Stimulated activated CD8-positive, alpha-beta memory T cell treated with anti-CD3 and anti-CD28 coated beads, Interleukin-12 subunit alpha, Interleukin-12 subunit beta, amount 100 ng/mL, for 4 hours (primary cell): ENCODE results near the gene SEC24D.

Source experiments
- DNase-seq: peaks from one replicate; pipeline ENCODE4 v3.0.0-alpha.2; 2020; ENCODE audit warnings: low read depth

Gene SEC24D

DNA sequence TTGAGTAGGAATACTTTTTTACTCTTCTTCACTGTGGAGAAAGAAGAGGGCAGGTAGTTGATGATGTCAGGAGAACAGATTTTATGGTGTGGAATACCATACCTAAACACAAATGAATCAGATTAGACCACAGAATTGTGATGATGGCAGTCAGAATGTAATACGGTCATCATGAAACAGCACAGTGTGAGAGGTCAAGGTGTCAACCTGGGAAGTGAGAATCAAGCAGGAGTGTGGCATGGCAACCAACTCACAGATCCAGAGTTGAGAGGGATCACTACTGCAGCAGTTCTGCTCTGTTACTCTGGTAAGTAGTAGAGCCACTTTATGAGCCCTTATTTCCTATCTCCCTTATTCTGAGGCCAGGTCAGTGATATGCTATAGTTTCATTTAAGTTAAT, 123.1 kb downstream of the SEC24D start:
- no peak for DNase-seq

DNA sequence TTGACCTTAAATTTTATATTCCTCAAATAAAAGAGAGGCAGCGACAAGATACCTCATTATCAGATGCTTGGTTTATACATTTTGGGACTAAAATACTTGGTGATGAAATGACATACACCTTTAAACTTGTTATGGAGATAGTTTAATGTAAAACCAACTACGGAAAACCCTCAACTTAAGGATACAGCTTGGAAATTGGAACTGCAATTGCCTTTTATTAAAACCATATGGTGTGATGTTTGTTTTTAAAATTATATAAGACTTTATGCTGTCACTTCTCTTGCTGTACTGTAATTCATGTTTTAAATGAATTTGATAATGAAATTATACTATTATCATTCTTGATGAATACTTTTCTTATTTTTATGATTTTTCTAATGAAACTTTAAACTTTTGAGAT, 124.9 kb downstream of the SEC24D start:
- no peak for DNase-seq

GRCh38 chr4:118703118-118703517, 132.8 kb downstream of the SEC24D start:
- DNase-seq = no peak

DNA sequence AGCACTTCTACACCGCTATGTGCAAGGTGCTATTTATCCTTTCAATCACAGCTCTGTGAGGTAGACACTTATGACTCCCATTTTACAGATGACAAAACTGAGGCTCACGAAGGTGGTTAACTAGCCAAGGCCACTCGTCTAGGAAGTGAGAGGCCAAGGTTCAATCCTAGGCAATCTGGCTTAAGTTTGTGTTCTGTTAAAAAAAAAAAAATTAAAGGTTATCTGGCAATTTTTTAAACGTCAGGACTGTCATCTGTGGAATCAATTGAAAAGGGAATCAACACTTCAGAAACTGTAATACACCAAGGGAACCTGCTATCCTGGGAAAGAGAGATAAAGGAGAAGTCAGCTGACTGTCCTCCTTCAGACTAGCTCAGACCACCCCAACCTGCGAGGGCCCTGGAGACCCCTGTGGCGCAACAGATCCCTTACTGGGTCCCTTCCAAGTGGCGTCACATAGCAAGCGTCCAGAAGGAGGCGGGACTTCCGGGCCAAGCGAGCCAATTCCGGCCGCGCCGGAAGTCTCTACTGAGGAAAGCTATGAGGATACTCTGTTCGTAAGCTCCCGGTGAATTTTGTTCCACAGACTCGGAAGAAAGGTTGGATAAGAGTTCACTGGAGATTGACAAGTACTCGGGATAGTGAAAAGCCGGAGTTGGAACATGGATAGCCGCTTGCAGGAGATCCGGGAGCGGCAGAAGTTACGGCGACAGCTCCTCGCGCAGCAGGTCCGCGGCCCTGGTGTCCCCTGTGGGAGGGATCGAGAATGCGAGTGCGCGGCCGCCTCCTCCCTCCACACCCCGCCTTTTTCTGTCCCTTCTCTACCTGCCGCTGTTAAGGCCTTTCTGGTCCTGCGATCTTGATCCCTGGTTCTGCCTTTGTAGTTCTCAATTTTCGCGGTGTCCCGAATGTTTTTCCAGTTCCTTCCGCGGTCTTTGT, 150.8 kb downstream of the SEC24D start, which contains the start of gene METTL14:
TSS of gene METTL14 (plus strand) at position 520 of the 939 bp plus-strand sequence. CDS start at position 663, 143 bp downstream.
- DNase-seq = peak; percentile 71

GRCh38 chr4:118683513-118683912, 152.4 kb downstream of the SEC24D start:
- no peak for DNase-seq

GRCh38 chr4:118682928-118683327, 153.0 kb downstream of the SEC24D start:
- DNase-seq = no peak

GRCh38 chr4:118680808-118681207, 155.1 kb downstream of the SEC24D start:
- DNase-seq = no peak

- DNase-seq = no peak
Measured at GRCh38 chr4:118676128-118676527, 159.8 kb downstream of the SEC24D start.
